Renal cortex interstitium (tissue), 11 donors: Measurements from ENCODE around the gene CLDN9. TPM values are rescaled to one million over a fixed set of nuclear protein-coding genes. Genes with fewer than 3 reads are reported as not detected.

ENCODE experiments used
- DNase-seq, 11 donors: peaks; one replicate each; pipeline ENCODE4 v3.0.0-alpha.2; 2013; ENCODE audit warnings: low read depth in 9 of 11, low spot score in 4 of 11; ENCODE audit errors: extremely low read depth in 1 of 11
- polyA plus RNA-seq, 3 donors: library from polyadenylated mRNA; unstranded; fragments of 120-200 nt; gene quantifications; one replicate each; pipeline ENCODE4 v1.2.1, GENCODE V29; 2013; ENCODE audit not compliant: insufficient read length in 3 of 3

Gene CLDN9
- polyA plus RNA-seq, 3 donors: 1.7 to 3.2 (median 2.5) TPM

GRCh38 chr16:2971134-2971984 lies 41.4 kb upstream of the CLDN9 start:
- no peak for DNase-seq

- no peak for DNase-seq
Observed at GRCh38 chr16:2971985-2972784, 40.5 kb upstream of the CLDN9 start.

GRCh38 chr16:2973093-2973492 lies 39.6 kb upstream of the CLDN9 start:
- DNase-seq: peak in 1 of 11 donors; percentile 49

- DNase-seq: no peak
Observed at GRCh38 chr16:2973605-2974318, 39.0 kb upstream of the CLDN9 start.

GRCh38 chr16:2974319-2975056 lies 38.2 kb upstream of the CLDN9 start:
- no peak for DNase-seq

GRCh38 chr16:2975161-2975795 lies 37.4 kb upstream of the CLDN9 start:
- DNase-seq: no peak

- no peak for DNase-seq
Observed at GRCh38 chr16:2976201-2976600, 36.5 kb upstream of the CLDN9 start.

- DNase-seq: no peak
Observed at GRCh38 chr16:2976673-2977072, 36.0 kb upstream of the CLDN9 start.

GRCh38 chr16:2977440-2977839 lies 35.3 kb upstream of the CLDN9 start:
- DNase-seq: no peak

- DNase-seq: no peak
Observed at GRCh38 chr16:2979669-2980226, 33.0 kb upstream of the CLDN9 start.

- peak in 10 of 11 donors; percentile 71 to 91 (median 86) for DNase-seq
Observed at GRCh38 chr16:2980227-2981176, 32.2 kb upstream of the CLDN9 start, which contains the start of gene PKMYT1. TSS of gene PKMYT1 (minus strand) at chr16:2980446. CDS start at chr16:2979657, 789 bp downstream.

- DNase-seq: no peak
Observed at GRCh38 chr16:2981177-2981898, 31.4 kb upstream of the CLDN9 start.

GRCh38 chr16:2981899-2982250 lies 30.8 kb upstream of the CLDN9 start:
- no peak for DNase-seq

- no peak for DNase-seq
Observed at GRCh38 chr16:2982402-2982801, 30.3 kb upstream of the CLDN9 start.

- peak in 4 of 11 donors; percentile 62 to 75 (median 71) for DNase-seq
Observed at GRCh38 chr16:2983706-2984136, 29.0 kb upstream of the CLDN9 start.

- DNase-seq: no peak
Observed at GRCh38 chr16:2985462-2985861, 27.3 kb upstream of the CLDN9 start.
